OCI-LY1 (cell line): Measurements from ENCODE around the gene CD83.

ENCODE experiments used
- H2AFZ ChIP-seq: fragments of 200-600 bp; sonication (generic), shearing (Covaris generic); 2 replicates; pipeline ENCODE4 v1.6.0; 2014; ENCODE audit warnings: antibody characterized with exemption, mild to moderate bottlenecking, low read length
- H3F3A ChIP-seq: fragments of 200-600 bp; sonication (generic), shearing (Covaris generic); 2 replicates; pipeline ENCODE4 v1.6.0; 2014; ENCODE audit warnings: mild to moderate bottlenecking, antibody characterized with exemption, low read length, moderate library complexity; ENCODE audit not compliant: insufficient read depth
- H3K27ac ChIP-seq: fragments of 200-600 bp; sonication (generic); 2 replicates; pipeline ENCODE4 v1.5.1; 2014; ENCODE audit warnings: low read length, mixed run types, mild to moderate bottlenecking, low read depth; ENCODE audit not compliant: poor library complexity, severe bottlenecking
- H3K27me3 ChIP-seq: fragments of 200-600 bp; sonication (generic); 2 replicates; pipeline ENCODE4 v1.6.0; 2014; ENCODE audit warnings: antibody characterized with exemption, mild to moderate bottlenecking, low read length, moderate library complexity; ENCODE audit not compliant: insufficient read depth
- H3K36me3 ChIP-seq: fragments of 200-600 bp; sonication (generic); 2 replicates; pipeline ENCODE4 v1.6.1; 2014; ENCODE audit warnings: mild to moderate bottlenecking, antibody characterized with exemption, low read length, moderate library complexity, mixed read lengths; ENCODE audit not compliant: insufficient read depth
- H3K4me1 ChIP-seq: fragments of 200-600 bp; sonication (generic); 2 replicates; pipeline ENCODE4 v1.5.1; 2014; ENCODE audit warnings: mild to moderate bottlenecking, low read length, moderate library complexity; ENCODE audit not compliant: insufficient read depth, severe bottlenecking
- H3K4me2 ChIP-seq: fragments of 200-600 bp; sonication (generic), shearing (Covaris generic); 2 replicates; pipeline ENCODE4 v1.6.1; 2014; ENCODE audit warnings: low read length
- H3K4me3 ChIP-seq: fragments of 200-600 bp; sonication (generic); 2 replicates; pipeline ENCODE4 v1.5.1; 2014; ENCODE audit warnings: low read length, low read depth, mild to moderate bottlenecking, mixed read lengths; ENCODE audit not compliant: poor library complexity, severe bottlenecking
- H3K79me2 ChIP-seq: fragments of 200-600 bp; shearing (Covaris generic); 2 replicates; pipeline ENCODE4 v1.6.1; 2016; ENCODE audit warnings: mixed run types, low read length, mixed read lengths; ENCODE audit not compliant: insufficient read depth
- H3K9ac ChIP-seq: fragments of 200-600 bp; sonication (generic), shearing (Covaris generic); 2 replicates; pipeline ENCODE4 v1.6.1; 2014; ENCODE audit warnings: mild to moderate bottlenecking, low read length, mixed read lengths
- H3K9me2 ChIP-seq: fragments of 200-600 bp; sonication (generic), shearing (Covaris generic); 2 replicates; pipeline ENCODE4 v1.6.1; 2014; ENCODE audit warnings: low read depth, mild to moderate bottlenecking, low read length, mixed read lengths
- H3K9me3 ChIP-seq: fragments of 200-600 bp; shearing (Covaris generic); 2 replicates; pipeline ENCODE4 v1.6.1; 2014; ENCODE audit warnings: low read length, mixed read lengths
- H4K20me1 ChIP-seq: fragments of 200-600 bp; sonication (generic), shearing (Covaris generic); 2 replicates; pipeline ENCODE4 v1.6.0; 2016; ENCODE audit warnings: mild to moderate bottlenecking, low read length; ENCODE audit not compliant: insufficient read depth
- CTCF ChIP-seq: fragments of 200-600 bp; sonication (generic), shearing (Covaris generic); IDR thresholded peaks from 2 replicates; pipeline ENCODE4 v1.5.1; 2017; ENCODE audit warnings: mild to moderate bottlenecking, antibody characterized with exemption, low read length, moderate library complexity, mixed read lengths
- EZH2 ChIP-seq: fragments of 200-600 bp; sonication (generic), shearing (Covaris generic); IDR thresholded peaks from 2 replicates; pipeline ENCODE4 v1.8.0; 2017; ENCODE audit warnings: borderline replicate concordance, mixed run types, mild to moderate bottlenecking, antibody characterized with exemption, low read length, moderate library complexity, mixed read lengths

Gene CD83

GRCh38 chr6:14172562-14172961, 55.0 kb downstream of the CD83 start:
- Histone ChIP-seq H3K79me2 (no peaks in the 10 kb centered on the region), H3F3A (no peaks in the 10 kb centered on the region), H3K36me3 (no peaks in the 10 kb centered on the region), H4K20me1 (no peaks in the 10 kb centered on the region), H3K27ac (no peak overlapping the region), H2AFZ (no peak overlapping the region), H3K9me2 (no peaks in the 10 kb centered on the region), H3K4me1 (no peaks in the 10 kb centered on the region), H3K9ac (no peak overlapping the region), H3K27me3 (no peaks in the 10 kb centered on the region), H3K4me2 (no peak overlapping the region), H3K9me3 (peaks cover 14% of the 10 kb centered on the region), H3K4me3 (no peak overlapping the region)
- TF ChIP-seq CTCF (no peak), EZH2 (no peak)

GRCh38 chr6:14174226-14174625, 56.7 kb downstream of the CD83 start:
- Histone ChIP-seq H3K4me2 (no peak overlapping the region), H3K9me3 (peaks cover 13% of the 10 kb centered on the region), H3K27ac (no peak overlapping the region), H3F3A (no peaks in the 10 kb centered on the region), H3K79me2 (no peaks in the 10 kb centered on the region), H3K36me3 (no peaks in the 10 kb centered on the region), H3K27me3 (no peaks in the 10 kb centered on the region), H3K4me1 (no peaks in the 10 kb centered on the region), H3K4me3 (no peak overlapping the region), H3K9ac (no peak overlapping the region), H4K20me1 (no peaks in the 10 kb centered on the region), H3K9me2 (no peaks in the 10 kb centered on the region), H2AFZ (no peak overlapping the region)
- no peak for TF ChIP-seq CTCF
- no peak for TF ChIP-seq EZH2

GRCh38 chr6:14174996-14175395, 57.4 kb downstream of the CD83 start:
- no peaks in the 10 kb centered on the region for H3F3A ChIP-seq
- peaks cover 6% of the 10 kb centered on the region for H3K9me3 ChIP-seq
- H3K27ac ChIP-seq, result no peak overlapping the region
- no peaks in the 10 kb centered on the region for H3K36me3 ChIP-seq
- no peaks in the 10 kb centered on the region for H3K27me3 ChIP-seq
- H3K79me2 ChIP-seq, result no peaks in the 10 kb centered on the region
- TF ChIP-seq EZH2 (no peak), CTCF (no peak)
- no peaks in the 10 kb centered on the region for H3K9me2 ChIP-seq
- H2AFZ ChIP-seq, result no peak overlapping the region
- no peak overlapping the region for H3K9ac ChIP-seq
- H3K4me2 ChIP-seq, result no peak overlapping the region
- no peak overlapping the region for H3K4me3 ChIP-seq
- H4K20me1 ChIP-seq, result no peaks in the 10 kb centered on the region
- H3K4me1 ChIP-seq, result no peaks in the 10 kb centered on the region
